ENCODE data around the gene POC5.
"Not testable (repeated sequence)": the region's sequence is repeated elsewhere in the genome, so short reads cannot be mapped to it uniquely, and the experiment has no call there.

The POC5 gene

DNA sequence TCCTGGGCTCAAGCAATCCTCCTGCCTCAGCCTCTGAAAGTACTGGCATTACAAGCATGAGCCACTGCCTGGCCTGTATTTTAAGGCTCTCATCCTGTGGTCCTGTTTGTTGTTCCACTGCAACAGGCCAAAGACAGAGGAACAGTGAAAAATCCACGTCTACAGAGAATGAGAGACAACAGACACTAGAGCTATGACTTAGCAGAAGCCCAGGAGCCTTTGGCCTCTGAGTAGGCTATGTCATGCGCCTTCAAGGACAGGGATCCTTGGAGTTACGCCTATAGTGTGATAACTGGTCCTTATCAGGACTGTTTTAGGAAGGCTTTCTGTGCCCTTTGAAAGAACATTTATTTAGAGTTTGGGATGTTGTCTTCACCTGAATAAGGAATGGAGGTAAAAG, 10.5 kb downstream of the POC5 start:
- no peak for DNase-seq

DNA sequence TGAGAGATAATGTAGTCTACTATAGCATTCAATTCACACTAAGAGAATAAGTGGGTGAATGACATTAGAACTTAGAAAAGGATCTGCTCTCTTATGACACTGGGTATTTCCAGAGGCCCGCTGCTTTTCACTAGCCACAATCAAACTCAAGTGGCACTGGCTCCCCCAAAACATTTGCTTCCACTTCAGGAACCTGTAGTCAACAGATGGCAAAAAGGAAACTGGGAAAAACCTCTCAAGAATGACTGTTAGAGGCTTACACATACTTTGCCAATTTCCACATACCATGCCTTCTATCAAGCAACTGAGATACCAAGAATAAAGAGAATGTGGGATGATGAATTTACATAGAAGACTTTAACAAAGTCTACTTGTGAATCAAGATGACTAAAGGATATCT, 11.2 kb downstream of the POC5 start:
- no peak for DNase-seq

DNA sequence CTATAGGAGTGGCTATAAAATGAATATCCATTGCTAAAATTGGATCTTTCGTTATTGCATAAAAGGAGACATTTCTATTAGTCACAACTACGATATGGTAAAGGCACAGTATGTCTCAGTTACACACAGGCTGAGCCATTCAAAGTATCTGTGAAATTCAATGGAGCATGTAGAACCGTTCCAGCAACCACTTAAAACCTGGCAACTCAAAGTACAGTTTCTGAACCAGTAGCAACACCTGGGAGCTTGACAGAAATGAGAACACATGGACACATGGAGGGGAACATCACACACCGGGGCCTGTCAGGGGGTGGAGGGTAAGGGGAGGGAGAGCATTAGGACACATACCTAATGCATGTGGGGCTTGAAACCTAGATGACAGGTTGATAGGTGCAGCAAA, 15.4 kb downstream of the POC5 start:
- DNase-seq = no peak

DNA sequence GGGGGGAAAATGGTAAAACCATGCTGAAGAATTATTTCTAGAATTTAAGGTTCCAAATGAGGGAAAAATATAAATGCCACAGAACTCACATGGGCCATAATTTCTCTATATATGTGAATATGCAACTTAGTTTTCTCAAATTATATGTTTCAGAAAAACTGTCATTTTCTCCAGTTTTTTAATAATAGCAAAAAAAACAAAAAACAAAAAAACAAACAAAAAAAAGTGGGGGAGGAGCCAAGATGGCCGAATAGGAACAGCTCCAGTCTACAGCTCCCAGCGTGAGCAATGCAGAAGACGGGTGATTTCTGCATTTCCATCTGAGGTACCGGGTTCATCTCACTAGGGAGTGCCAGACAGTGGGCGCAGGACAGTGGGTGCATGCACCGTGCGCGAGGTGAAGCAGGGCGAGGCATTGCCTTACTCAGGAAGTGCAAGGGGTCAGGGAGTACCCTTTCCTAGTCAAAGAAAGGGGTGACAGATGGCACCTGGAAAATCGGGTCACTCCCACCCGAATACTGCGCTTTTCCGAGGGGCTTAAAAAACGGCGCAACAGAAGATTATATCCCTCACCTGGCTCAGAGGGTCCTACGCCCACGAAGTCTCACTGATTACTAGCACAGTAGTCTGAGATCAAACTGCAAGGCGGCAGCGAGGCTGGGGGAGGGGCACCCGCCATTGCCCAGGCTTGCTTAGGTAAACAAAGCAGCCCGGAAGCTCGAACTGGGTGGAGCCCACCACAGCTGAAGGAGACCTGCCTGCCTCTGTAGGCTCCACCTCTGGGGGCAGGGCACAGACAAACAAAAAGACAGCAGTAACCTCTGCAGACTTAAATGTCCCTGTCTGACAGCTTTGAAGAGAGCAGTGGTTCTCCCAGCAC, 21.5 kb downstream of the POC5 start:
- not testable (repeated sequence) for DNase-seq

DNA sequence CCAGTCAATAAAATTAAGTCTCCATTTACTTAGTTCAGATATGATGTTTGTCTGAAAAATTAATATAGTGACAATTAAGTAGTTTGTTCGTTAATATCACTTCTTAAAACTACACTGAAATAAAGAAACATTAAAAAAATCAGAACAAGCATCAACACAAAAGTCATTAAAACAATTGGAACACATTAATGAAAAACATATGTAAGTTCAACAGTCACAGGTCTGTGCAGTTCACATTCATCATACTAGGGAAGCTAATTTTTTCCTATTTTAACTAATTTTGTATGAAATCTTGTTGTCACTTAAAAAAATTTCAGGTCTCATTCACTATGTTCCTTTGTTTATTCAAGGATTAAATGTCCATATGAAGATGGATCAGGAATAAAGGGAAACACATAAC, 22.5 kb downstream of the POC5 start:
- no peak for DNase-seq

DNA sequence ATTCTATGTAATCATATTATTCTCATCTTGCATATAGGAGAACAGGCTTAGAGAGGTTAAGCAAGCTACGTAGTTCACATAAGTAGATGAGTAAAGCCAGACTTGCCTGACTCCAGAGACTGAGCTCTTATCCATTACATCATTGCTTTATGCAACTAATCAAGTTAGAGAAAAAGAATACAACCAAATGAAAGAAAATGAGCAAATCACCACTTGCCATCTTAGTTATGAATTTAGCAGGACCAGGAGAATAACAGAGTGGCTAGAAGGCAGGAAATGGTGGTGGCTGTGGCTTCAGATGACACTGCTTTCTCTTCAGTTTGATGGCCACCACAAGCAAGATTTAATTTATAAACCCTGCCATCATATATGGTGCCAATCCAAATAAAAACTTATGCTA, 26.6 kb downstream of the POC5 start:
- no peak for DNase-seq

DNA sequence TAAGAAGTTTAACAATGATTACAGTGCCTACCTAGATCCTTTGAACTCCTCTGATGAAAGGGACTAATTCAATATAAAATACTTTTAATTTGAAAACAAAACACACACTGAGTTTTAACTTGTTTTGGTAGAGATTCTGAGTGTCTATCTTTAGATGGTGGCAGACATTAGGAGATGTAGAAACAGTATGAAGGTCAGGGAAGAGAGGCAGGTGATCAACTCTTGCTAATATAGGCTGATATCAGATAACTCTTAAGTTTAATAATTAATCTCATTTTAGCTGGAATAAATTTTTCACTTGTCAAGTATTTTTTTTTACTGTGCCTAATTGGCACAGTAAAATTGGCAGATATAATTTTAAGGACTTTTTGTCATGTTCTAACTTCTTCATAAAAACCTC, 30.8 kb downstream of the POC5 start:
- no peak for DNase-seq

DNA sequence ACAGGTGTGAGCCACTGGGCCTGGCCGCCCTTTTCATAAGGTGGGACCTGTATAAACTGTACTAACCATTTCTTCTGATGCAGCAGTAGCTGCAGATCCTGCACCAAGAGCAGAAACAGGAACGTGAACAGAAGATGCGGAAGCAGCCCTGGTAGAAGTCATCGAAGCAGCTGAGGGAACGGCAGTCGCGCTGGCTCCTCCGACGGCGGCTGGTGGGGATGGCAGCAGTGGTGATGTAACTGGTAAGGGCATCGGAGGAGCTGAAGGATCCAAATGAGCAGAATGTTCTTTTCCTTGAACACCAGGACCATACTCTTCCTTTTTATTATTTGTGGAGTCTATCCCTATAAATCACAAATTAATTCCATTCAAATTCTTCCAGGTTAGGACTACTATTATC, 32.1 kb downstream of the POC5 start:
- DNase-seq = no peak

DNA sequence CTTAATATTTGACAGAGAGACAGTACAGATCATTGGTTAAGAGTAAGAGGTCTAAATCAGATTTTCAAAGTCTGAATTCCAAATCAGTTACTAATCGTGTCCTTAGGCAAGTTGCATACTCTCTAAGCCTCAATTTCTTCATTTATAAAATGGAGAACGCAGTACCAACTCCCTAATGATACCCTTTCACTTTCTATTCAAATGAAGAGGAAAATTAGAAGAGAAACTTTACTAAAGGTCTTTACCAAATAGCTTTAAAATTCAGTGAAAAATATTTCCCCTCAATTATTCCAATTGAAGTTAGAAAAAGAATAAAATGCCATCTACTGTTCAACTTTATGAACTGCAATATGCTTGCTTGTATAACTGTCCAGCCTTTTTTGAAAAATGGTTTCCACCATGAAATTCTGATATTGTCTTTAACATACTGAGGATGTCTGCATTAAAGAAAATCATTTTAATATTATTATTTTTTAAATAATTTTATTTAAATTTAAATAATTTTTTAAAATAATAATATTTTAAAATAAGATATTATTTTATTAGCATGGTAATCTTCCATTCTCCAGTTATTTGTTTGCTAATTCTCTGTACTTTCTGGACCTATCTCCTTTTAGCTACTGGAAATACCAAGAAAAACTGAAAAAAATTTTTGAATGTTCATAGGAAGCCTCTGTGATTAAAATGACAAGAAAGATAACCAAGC, 36.0 kb downstream of the POC5 start:
- DNase-seq = no peak

DNA sequence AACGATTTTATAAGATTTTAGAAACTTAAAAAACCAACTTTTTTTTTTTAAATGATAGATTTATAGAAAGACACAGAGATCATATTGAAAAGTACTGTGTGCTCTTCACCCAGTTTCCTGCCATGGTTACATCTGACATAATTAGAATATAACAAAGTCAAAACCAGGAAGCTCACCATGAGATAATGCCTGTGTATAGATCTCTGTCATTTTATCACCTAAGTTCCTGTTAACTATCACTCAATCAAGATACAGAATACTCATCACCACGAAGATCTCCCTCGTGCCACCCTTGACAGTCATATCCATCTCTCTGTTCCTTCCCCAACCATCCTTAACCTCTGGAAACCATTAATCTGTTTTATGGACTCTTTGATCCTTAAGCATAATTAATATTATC, 39.1 kb downstream of the POC5 start:
- no peak for DNase-seq

DNA sequence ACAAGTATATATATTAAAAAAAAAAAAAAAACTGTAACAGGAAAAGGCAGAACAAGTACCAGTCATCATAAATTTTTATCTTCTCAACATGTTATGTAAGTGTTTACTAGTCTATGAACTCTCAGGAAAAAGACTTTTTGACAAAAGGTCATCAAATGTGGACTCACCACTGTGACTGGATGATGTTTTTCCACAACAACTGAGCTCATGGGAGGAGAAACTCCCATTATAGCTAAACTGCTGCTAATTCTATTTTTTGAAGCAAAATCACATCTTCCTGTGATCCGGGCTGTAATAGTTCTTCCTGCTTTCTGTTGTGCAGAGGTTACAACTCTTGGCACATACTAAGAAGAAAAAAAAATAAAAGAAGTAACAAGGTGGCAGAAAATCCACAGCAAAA, 39.6 kb downstream of the POC5 start:
- no peak for DNase-seq

DNA sequence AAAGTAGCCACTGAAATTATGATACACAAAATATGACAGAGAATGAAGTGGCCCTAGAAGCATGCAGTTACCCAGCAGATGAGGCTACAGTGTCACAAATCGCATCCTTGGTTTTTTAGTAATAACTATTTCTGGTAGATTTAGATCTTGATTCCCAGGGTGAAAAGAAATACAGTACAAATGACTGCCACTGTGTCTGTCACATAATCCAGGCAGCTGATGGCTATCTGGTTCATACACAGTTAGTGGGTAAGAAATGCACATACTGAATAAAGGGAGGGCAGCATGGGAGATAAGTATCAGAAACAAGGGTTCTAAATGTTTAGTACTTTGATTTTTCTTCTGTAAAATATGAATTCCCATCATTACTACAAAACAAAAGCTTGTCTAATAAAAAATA, 41.5 kb downstream of the POC5 start:
- DNase-seq = no peak

DNA sequence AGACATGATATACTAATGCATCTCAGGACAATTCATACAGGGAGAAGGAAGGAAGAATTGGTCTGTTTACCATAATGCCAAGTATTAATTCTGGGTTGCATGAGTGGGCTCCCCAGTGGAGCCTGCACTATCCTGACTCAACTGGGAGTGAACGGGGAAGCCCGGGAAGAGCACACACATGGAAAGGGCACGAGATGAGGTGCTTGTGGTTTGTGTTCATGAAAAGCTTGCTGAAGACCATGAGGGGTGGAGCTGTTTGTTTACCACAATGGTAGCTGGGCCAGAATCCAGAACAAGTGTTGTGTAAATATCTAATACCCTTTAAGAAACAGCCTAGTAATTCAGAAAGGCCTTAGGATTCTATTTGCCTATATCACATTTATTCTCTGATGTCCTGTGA, 44.6 kb downstream of the POC5 start:
- DNase-seq = no peak

DNA sequence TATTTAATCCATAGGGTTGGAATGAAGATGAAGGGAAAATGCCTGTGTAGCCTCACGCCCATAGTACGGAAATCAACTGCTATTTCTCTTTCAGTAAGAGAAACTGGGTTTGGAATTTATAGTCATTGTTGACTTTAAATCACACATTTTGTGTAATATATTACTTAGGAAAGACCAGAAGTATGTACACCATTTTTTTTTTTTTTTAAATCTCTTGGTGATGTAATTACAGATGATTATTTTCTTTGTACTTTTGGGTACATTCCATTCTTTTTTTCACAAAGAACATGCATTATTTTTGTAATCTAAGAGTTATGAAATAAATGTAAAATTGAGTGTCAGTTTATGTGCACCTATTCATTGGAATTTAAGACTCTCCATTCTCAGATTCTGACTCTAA, 45.7 kb downstream of the POC5 start:
- DNase-seq = no peak

DNA sequence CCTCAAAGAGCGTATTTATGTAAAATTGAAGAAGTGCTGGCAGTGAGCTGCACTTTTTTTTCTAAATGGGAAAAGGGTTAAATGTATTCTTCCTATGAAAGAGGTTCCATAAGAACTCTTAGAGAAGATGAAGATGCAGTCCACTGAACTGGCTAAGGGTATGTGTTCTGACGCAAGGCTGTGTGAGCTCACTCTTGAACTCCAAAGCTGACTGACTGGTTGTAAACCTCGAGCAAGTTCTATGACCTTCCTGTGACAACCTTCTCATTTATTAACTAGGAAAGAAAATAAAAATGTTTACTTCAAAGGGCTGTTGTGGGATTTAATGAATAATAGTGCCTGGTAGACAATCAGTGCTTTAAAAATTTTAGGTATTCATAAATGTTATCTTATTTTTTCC, 46.7 kb downstream of the POC5 start:
- DNase-seq = no peak

DNA sequence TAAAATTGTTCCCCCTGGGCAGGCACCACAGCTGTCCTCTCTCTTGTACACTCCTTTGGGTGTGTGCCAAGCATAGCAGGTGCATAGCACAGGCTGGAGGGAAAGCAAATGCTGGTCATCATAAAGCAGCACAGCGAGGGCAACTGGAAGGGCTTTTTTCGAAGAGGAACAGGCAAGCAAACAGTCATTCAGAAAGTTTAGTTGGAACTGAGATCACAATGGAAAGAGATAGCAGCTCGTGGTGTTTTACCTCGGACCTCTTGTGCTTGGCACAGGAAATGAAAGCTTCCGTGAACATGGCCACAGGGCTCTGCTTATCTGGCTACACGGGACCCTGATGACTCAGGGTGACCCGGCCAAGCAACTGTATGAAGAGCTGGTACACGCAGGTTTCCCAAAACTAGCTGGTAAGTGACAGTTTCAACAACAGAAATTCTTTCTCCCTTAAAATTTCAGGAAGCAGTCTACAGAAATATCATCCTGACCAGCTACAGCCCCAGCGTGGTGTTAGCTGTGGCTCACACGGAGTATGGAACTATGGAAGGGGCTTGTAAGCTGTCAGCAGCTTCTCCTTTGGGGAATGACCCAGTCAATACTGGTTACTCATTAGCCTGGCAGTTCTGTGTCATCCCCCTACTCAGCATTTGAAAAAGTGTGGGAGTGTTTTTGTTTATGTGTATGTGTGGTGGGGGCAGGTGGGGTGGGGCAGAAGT, 48.1 kb downstream of the POC5 start:
- DNase-seq = no peak

DNA sequence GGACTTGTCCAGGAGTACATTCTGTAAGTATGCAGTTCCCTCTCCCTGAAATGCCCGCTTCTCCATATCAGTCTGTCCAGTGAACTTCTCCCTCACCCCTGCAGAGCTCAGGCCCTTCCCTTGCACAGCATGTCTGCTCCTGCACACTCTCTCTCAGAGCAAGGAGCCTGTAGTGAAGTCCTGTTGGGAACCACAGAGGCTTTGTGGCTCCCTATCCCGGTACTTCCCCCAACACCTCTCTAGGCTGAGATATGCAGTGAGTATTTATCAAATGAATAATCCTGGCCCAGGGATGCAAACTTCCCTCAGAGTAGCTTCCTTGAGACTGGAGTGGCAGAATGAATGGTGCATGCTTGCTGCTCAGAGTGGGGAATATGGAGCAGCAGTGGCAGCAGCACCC, 48.8 kb downstream of the POC5 start:
- DNase-seq = no peak

DNA sequence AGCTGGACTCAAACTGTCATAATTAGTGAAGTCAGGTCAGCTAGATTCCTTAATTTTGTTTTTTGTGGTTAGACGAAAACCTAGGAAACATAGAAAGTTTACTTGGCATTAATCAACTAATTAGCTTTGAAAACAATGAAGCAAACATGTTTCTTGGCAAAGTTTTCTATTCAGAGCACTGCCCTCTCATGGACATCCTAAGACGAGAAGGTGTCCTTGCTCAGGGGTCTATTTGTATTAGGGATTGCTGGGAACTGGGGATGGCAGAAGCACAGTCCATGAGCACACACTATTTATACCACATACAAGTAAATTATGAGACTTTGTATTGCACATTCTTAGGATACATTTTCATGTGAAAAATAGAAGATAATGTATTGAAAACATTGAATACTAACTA, 49.7 kb downstream of the POC5 start:
- no peak for DNase-seq

DNA sequence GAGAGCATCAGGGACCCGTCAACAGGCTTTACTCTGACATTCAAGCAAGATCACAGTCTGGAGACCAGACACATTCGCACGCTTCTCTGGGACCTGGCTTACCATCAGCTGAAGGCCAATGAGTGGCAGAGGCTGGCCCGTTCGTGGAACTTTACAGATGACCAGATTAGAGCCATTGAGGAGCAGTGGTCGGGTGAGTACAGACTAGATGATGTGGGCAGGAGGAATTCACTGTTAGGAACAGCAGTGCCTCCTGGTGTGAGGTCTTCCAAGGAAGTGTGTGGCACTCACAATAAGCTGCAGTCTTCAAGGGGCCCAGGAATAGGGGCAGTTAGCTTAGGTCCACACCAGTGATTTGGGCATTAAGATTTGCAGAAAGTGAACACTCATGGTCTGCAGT, 50.4 kb downstream of the POC5 start:
- DNase-seq = no peak

DNA sequence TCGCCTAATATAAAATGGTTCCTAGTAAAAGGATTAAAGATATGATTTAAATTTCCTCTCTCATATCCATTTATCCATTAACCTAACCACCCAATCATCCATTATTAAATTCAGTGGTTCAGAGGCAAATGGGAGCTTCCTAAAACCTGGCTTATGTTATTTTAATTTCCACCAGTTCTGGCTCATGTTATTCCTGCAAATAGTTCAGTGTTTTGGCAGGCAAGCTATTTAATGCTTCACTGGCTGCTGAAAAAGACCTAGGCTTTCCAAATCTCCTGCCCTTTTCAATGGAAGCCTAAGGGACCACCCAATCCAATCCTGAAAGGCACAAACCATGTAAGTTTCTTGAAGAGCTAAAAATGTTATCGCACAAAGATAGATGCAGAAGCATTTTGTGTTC, 52.3 kb downstream of the POC5 start:
- DNase-seq = no peak

DNA sequence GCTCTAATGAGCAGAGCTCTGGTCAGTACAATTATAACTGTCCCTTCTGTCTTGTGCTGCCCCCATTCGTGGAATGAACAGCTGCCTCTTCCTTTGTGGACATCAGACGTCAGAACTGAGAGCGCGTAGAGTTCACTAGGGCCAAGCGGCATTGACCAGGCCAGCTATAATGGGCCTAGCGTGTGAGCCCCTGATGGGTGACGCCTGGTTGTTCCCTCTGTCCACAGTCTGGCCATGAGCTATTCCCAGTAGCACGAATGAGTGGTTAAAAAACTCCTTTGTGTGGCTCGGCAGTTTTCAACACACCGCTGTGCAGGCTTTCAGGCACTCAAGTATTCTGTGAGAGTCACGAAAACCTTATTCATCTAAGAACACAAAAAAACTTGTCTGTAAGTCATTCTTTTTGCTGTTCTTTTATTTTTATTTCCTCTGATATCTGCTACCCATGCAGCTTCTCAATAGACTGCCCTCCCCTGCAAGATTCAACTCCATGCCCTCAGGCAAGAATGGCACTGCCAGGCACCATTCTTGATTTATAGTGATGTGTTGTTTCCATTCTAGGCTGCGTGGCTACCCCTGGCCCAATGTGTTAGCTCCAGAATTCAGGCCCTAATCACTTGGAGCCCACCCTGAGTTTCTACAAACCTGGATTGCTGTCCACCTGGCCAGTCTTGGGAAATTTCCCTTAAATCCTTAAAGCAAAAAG, 53.5 kb downstream of the POC5 start:
- DNase-seq = no peak

DNA sequence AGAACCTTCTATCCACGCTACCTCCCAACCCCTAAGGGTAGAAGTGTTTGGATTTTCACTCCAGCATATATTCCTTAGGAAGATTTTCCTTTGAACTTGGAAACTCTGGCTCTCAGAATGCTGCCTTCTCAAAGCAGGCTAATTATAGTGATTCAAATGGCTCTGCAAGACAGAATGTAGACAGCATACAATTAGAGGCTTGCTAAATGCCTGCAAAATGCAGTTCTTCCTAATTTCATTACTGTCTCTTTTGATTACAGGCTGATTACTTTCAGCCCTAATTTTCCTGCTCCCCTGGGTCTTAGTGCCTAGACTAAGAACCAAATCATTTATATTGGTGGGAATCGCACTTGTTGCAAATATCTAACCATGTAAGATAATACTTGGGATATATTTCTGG, 55.2 kb downstream of the POC5 start:
- no peak for DNase-seq

Measured in right kidney (tissue), 1 donor.